ENCODE results near the gene TRPM3.

Gene TRPM3

GRCh38 chr9:71121275-71122021 lies at the start of gene TRPM3:
TRPM3 (minus strand) TSS chr9:71121621; CDS start chr9:71121354, 267 bp downstream.
- in situ Hi-C loops (cut with MboI; ENCODE audit: low sequenced_read_pairs): no loop called here

GRCh38 chr9:71168418-71168817 lies 47.0 kb upstream of the TRPM3 start:
- in situ Hi-C loops (cut with MboI; ENCODE audit: low sequenced_read_pairs): no loop called here

GRCh38 chr9:71162126-71162525 lies 40.7 kb upstream of the TRPM3 start:
- in situ Hi-C loops (cut with MboI; ENCODE audit: low sequenced_read_pairs): no loop called here

- in situ Hi-C loops (cut with MboI; ENCODE audit: low sequenced_read_pairs): no loop called here
Measured at GRCh38 chr9:71157731-71158130, 36.3 kb upstream of the TRPM3 start.

GRCh38 chr9:71147368-71147767 lies 25.9 kb upstream of the TRPM3 start:
- in situ Hi-C loops (cut with MboI; ENCODE audit: low sequenced_read_pairs): no loop called here

GRCh38 chr9:71146511-71146910 lies 25.1 kb upstream of the TRPM3 start:
- in situ Hi-C loops (cut with MboI; ENCODE audit: low sequenced_read_pairs): no loop called here

- in situ Hi-C loops (cut with MboI; ENCODE audit: low sequenced_read_pairs): no loop called here
Measured at GRCh38 chr9:71145179-71145578, 23.8 kb upstream of the TRPM3 start.

GRCh38 chr9:71144495-71144894 lies 23.1 kb upstream of the TRPM3 start:
- in situ Hi-C loops (cut with MboI; ENCODE audit: low sequenced_read_pairs): no loop called here

- in situ Hi-C loops (cut with MboI; ENCODE audit: low sequenced_read_pairs): no loop called here
Measured at GRCh38 chr9:71136696-71137095, 15.3 kb upstream of the TRPM3 start.

- in situ Hi-C loops (cut with MboI; ENCODE audit: low sequenced_read_pairs): no loop called here
Measured at GRCh38 chr9:71131145-71131544, 9.7 kb upstream of the TRPM3 start.

GRCh38 chr9:71130521-71130920 lies 9.1 kb upstream of the TRPM3 start:
- in situ Hi-C loops (cut with MboI; ENCODE audit: low sequenced_read_pairs): no loop called here

GRCh38 chr9:71128796-71129195 lies 7.4 kb upstream of the TRPM3 start:
- in situ Hi-C loops (cut with MboI; ENCODE audit: low sequenced_read_pairs): no loop called here

- in situ Hi-C loops (cut with MboI; ENCODE audit: low sequenced_read_pairs): no loop called here
Measured at GRCh38 chr9:71127301-71127700, 5.9 kb upstream of the TRPM3 start.

GRCh38 chr9:71122421-71122820 lies 1.0 kb upstream of the TRPM3 start:
- in situ Hi-C loops (cut with MboI; ENCODE audit: low sequenced_read_pairs): no loop called here

GRCh38 chr9:71122022-71122275 lies 528 bp upstream of the TRPM3 start:
- in situ Hi-C loops (cut with MboI; ENCODE audit: low sequenced_read_pairs): no loop called here

GRCh38 chr9:71120501-71121247 lies 747 bp downstream of the TRPM3 start:
- in situ Hi-C loops (cut with MboI; ENCODE audit: low sequenced_read_pairs): no loop called here

- in situ Hi-C loops (cut with MboI; ENCODE audit: low sequenced_read_pairs): no loop called here
Measured at GRCh38 chr9:71119746-71120145, 1.7 kb downstream of the TRPM3 start.

GRCh38 chr9:71118324-71118723 lies 3.1 kb downstream of the TRPM3 start:
- in situ Hi-C loops (cut with MboI; ENCODE audit: low sequenced_read_pairs): no loop called here

GRCh38 chr9:71115448-71115975 lies 5.9 kb downstream of the TRPM3 start:
- in situ Hi-C loops (cut with MboI; ENCODE audit: low sequenced_read_pairs): no loop called here

- in situ Hi-C loops (cut with MboI; ENCODE audit: low sequenced_read_pairs): no loop called here
Measured at GRCh38 chr9:71112866-71113265, 8.6 kb downstream of the TRPM3 start.

GRCh38 chr9:71108937-71109336 lies 12.5 kb downstream of the TRPM3 start:
- in situ Hi-C loops (cut with MboI; ENCODE audit: low sequenced_read_pairs): no loop called here

- in situ Hi-C loops (cut with MboI; ENCODE audit: low sequenced_read_pairs): no loop called here
Measured at GRCh38 chr9:71106992-71107391, 14.4 kb downstream of the TRPM3 start.
